ENCODE results near the gene ST6GALNAC4. TPM values are rescaled to one million over a fixed set of nuclear protein-coding genes. Genes with fewer than 3 reads are reported as not detected.

ST6GALNAC4 gene
- polyA plus RNA-seq, 1 of the 3 experiments (the other 2 are of a cell fraction) = 30.2 TPM

DNA sequence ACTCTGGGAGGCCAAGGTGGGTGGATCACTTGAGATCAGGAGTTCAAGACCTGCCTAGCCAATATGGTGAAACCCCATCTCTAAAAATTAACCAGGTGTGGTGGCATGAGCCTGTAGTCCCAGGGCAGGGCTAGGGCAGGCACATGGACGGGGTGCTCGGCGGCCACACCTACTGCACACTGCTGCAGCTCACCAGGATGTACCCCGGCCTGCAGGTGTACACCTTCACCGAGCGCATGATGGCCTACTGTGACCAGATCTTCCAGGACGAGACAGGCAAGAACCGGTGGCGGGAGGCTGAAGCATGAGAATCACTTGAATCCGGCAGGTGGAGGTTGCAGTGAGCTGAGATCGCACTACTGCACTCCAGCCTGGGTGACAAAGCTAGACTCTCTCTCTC lies 3.2 kb downstream of the ST6GALNAC4 start:
- Histone ChIP-seq H3K9ac (no peak overlapping the region), H3K79me2 (ENCODE audit: insufficient read depth) (peaks cover 14% of the 10 kb centered on the region), H2AFZ (ENCODE audit: low read depth) (no peak overlapping the region), H3K4me2 (no peak overlapping the region), H3K27ac (ENCODE audit: low read depth in 2 of 2, low read length in 1 of 2) (no peak overlapping the region), H3K27me3 (ENCODE audit: insufficient read depth) (no peaks in the 10 kb centered on the region), H3K36me3 (replicated peaks in 1 of 2; ENCODE audit: control insufficient read depth in 1 of 2, insufficient read depth in 2 of 2, low read length in 1 of 2) (peaks cover 0 to 5% of the 10 kb centered on the region in 2 experiments), H3K4me3 (ENCODE audit: low read depth in 2 of 2, low read length in 1 of 2) (no peak overlapping the region), H3K9me3 (no peaks in the 10 kb centered on the region), H3K4me1 (ENCODE audit: control insufficient read depth in 1 of 2, insufficient read depth in 2 of 2, low read depth in 1 of 2, low read length in 1 of 2) (peaks cover 15 to 30% of the 10 kb centered on the region in 2 experiments; a peak in 3 of 4 replicates), H3K9me2 (no peaks in the 10 kb centered on the region), H4K20me1 (ENCODE audit: insufficient read depth) (no peaks in the 10 kb centered on the region), H3F3A (replicated peaks; ENCODE audit: insufficient read depth) (peaks cover 15% of the 10 kb centered on the region)
- POLR2A ChIA-PET = no interaction called here
- no peak for TF ChIP-seq GABPA (IDR thresholded peaks at IDR 0.05; ENCODE audit: low read depth)
- TF ChIP-seq, protein P1, sequence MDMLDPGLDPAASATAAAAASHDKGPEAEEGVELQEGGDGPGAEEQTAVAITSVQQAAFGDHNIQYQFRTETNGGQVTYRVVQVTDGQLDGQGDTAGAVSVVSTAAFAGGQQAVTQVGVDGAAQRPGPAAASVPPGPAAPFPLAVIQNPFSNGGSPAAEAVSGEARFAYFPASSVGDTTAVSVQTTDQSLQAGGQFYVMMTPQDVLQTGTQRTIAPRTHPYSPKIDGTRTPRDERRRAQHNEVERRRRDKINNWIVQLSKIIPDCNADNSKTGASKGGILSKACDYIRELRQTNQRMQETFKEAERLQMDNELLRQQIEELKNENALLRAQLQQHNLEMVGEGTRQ (IDR thresholded peaks at IDR 0.05; ENCODE audit: borderline replicate concordance, low read depth, low read length) = no peak
- TF ChIP-seq RXRA (IDR thresholded peaks at IDR 0.05; ENCODE audit: borderline replicate concordance, low read depth) = no peak
- TF ChIP-seq RAD21 (IDR thresholded peaks at IDR 0.05; ENCODE audit: low read length) = no peak
- no peak for TF ChIP-seq ELF1 (IDR thresholded peaks at IDR 0.05)
- TF ChIP-seq EZH2phosphoT487 (IDR thresholded peaks at IDR 0.05; ENCODE audit: borderline replicate concordance, low read depth) = no peak
- TF ChIP-seq GATA2 (CRISPR knock-in tag; IDR thresholded peaks at IDR 0.05) = no peak
- TF ChIP-seq, protein P2, sequence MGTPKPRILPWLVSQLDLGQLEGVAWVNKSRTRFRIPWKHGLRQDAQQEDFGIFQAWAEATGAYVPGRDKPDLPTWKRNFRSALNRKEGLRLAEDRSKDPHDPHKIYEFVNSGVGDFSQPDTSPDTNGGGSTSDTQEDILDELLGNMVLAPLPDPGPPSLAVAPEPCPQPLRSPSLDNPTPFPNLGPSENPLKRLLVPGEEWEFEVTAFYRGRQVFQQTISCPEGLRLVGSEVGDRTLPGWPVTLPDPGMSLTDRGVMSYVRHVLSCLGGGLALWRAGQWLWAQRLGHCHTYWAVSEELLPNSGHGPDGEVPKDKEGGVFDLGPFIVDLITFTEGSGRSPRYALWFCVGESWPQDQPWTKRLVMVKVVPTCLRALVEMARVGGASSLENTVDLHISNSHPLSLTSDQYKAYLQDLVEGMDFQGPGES (IDR thresholded peaks at IDR 0.05; ENCODE audit: low read depth, low read length) = no peak
- TF ChIP-seq RCOR1 (IDR thresholded peaks at IDR 0.05; ENCODE audit: low read length) = no peak
- CTCF ChIA-PET = interaction anchor here (0.7 to 1.2 kb wide), 3 partner anchors 56 to 324 kb away, joined by 3 read pairs; no protein-coding TSS in a partner anchor
- WGBS (ENCODE audit: low lambda C conversion rate) = 100% methylated on average over 5 of the region's 11 CpGs
- DNase-seq = no peak

DNA sequence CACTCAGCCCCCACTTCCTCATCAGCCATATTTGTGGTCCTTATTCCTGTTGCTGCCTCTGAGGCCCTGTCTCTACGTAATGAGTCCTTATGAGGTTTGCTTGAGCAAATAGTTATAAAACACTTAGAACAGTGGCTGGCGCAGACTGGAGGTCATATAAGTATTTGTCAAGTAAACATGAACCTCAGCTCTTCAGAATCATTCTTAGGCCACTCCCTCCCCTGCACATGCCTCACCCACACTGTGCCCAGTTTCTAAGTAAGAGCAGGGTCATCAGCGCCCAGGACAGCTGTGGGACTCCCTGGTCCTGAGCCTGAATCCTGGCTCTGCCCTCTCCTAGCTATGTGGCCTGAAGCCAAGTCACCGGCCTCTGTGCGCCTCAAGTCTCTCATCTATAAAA lies 4.0 kb downstream of the ST6GALNAC4 start:
- ChIA-PET CTCF (interaction anchor here (1.1 to 1.4 kb wide), 3 partner anchors 178 to 323 kb away, joined by 3 to 6 read pairs (median 3); partner anchors contain the start of gene TOR2A), POLR2A (no interaction called here)
- Histone ChIP-seq H3K27me3 (ENCODE audit: insufficient read depth) (no peaks in the 10 kb centered on the region), H3K36me3 (replicated peaks in 1 of 2; ENCODE audit: control insufficient read depth in 1 of 2, insufficient read depth in 2 of 2, low read length in 1 of 2) (peaks cover 0 to 5% of the 10 kb centered on the region in 2 experiments), H3K79me2 (ENCODE audit: insufficient read depth) (peaks cover 14% of the 10 kb centered on the region), H3K9me2 (no peaks in the 10 kb centered on the region), H3K9ac (no peak overlapping the region), H3K9me3 (no peaks in the 10 kb centered on the region), H3K4me2 (no peak overlapping the region), H3K4me1 (ENCODE audit: control insufficient read depth in 1 of 2, insufficient read depth in 2 of 2, low read depth in 1 of 2, low read length in 1 of 2) (peaks cover 7 to 24% of the 10 kb centered on the region in 2 experiments; a peak in 3 of 4 replicates), H3K4me3 (ENCODE audit: low read depth in 2 of 2, low read length in 1 of 2) (no peak overlapping the region), H4K20me1 (ENCODE audit: insufficient read depth) (no peaks in the 10 kb centered on the region), H3F3A (replicated peaks; ENCODE audit: insufficient read depth) (peaks cover 7% of the 10 kb centered on the region), H3K27ac (ENCODE audit: low read depth in 2 of 2, low read length in 1 of 2) (no peak overlapping the region), H2AFZ (ENCODE audit: low read depth) (no peak overlapping the region)
- no peak for DNase-seq
- TF ChIP-seq TCF12 (IDR thresholded peaks at IDR 0.05) = no peak
- no peak for TF ChIP-seq SIN3A (IDR thresholded peaks at IDR 0.05; ENCODE audit: borderline replicate concordance, low read depth, low read length)
- TF ChIP-seq, protein P1 (IDR thresholded peaks at IDR 0.05; ENCODE audit: borderline replicate concordance, low read depth, low read length) = no peak
- TF ChIP-seq, protein P3, sequence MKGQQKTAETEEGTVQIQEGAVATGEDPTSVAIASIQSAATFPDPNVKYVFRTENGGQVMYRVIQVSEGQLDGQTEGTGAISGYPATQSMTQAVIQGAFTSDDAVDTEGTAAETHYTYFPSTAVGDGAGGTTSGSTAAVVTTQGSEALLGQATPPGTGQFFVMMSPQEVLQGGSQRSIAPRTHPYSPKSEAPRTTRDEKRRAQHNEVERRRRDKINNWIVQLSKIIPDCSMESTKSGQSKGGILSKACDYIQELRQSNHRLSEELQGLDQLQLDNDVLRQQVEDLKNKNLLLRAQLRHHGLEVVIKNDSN (IDR thresholded peaks at IDR 0.05; ENCODE audit: borderline replicate concordance, low read depth) = no peak
- TF ChIP-seq SMC3 (IDR thresholded peaks at IDR 0.05; ENCODE audit: low read depth, low read length) = no peak
- no peak for TF ChIP-seq ELF1 (IDR thresholded peaks at IDR 0.05)
- TF ChIP-seq YY1 (IDR thresholded peaks at IDR 0.05; ENCODE audit: low read depth) = no peak
- TF ChIP-seq GATA2 (CRISPR knock-in tag; IDR thresholded peaks at IDR 0.05) = no peak
- TF ChIP-seq, protein P2 (IDR thresholded peaks at IDR 0.05; ENCODE audit: low read depth, low read length) = no peak
- no peak for TF ChIP-seq FOSL2 (IDR thresholded peaks at IDR 0.05; ENCODE audit: borderline replicate concordance, low read depth)
- TF ChIP-seq TAF1 (IDR thresholded peaks at IDR 0.05; ENCODE audit: borderline replicate concordance, low read depth, low read length) = no peak
- TF ChIP-seq GABPA (IDR thresholded peaks at IDR 0.05; ENCODE audit: low read depth) = no peak
- no peak for TF ChIP-seq CHD2 (IDR thresholded peaks at IDR 0.05; ENCODE audit: low read length, partially characterized antibody)
- no peak for TF ChIP-seq RAD21 (IDR thresholded peaks at IDR 0.05; ENCODE audit: low read length)
- 94% methylated on average over 5 of the region's 5 CpGs for WGBS (ENCODE audit: low lambda C conversion rate)
